HG03460 (cell line): ENCODE results near the gene TSC22D2.

Experiments
- ATAC-seq: cut with Tn5 transposase; IDR thresholded peaks from one replicate; pipeline ENCODE4 v1.9.1; 2021; ENCODE audit not compliant: unreplicated experiment

TSC22D2 gene

GRCh38 chr3:150384296-150385212 lies 23.5 kb upstream of the TSC22D2 start:
- ATAC-seq, result peak; percentile 99

DNA sequence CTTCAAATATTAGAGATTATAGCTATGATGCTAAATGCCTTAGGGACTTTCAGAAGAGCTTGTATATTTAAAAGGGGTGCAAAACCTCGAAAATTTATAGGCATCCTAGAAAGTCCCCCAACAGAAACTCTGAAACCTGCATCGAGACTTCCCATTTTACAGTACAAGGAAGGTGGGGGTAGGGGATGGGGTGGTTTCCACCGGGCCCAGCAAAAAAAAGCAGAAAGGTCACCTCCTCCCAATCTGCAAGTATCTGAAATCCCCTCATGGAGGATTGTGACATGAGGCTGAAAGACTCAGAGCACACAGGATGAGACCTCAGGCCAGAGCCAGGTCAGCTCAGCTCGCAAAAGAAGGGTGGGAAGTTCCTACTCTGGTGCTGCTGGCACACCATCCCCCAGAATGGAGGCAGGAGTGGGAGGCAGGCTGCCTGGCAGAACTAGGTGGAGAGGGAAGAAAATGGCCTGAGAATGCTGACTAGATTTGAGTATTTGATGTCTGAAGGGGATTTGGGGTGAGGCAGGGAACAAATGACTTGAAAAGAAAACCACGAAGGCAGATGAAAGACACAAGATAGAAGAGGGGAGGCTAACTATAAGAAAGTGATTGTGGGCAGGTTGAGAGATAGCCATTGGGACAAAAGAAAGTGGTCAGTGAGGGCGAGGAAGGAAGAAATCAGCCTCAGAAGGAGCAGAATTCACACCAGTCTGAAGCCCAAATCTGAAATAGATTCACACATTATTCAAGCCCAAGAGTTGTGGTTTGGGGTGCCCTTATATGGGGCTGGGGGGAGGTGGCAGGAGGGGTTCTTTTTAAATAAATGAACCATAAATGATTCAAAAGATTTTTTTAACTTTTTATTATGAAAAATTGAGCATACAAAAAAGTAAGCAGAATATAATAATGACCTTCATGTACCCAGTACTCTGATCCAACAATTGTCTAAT lies 22.5 kb upstream of the TSC22D2 start:
- ATAC-seq, result peak; percentile 35

GRCh38 chr3:150388498-150389418 lies 19.3 kb upstream of the TSC22D2 start:
- no peak for ATAC-seq

DNA sequence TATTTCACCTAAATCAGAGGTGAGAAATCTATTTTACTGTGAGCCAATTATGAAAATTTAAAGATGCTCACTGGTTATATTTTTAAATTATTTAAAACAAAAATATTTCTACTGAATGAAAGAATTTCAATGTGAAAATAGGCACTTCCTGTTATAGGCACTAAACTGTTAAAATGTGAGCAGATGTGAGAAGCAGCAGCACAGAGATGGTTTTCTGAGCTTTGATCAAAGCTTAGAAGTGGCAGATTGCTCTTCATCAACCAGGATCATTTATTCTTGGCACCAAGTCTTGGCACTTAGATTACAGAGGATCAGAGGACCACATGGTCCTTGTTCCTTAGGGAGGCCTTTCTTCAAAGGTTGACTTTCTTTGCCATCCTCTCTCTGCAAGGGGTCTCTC lies 18.0 kb upstream of the TSC22D2 start:
- no peak for ATAC-seq

DNA sequence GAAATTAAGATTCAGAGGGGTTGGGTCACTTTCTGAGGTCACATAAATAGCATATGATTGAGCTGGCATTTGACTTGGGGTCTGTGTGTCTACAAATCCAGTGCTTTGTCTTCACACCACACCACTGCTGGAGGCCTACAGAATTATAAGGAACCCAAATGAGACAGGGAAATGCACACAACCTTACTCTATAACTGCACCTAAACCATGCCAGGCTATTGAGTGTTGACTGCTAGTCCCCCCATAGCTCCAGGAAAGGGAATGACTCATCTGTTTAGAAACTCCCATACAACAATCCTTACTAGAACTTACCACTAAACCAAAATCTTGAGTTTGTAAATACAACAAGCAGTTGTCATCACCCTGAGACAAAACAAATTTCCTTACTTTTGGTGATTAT lies 16.9 kb upstream of the TSC22D2 start:
- no peak for ATAC-seq

GRCh38 chr3:150393745-150394144 lies 14.4 kb upstream of the TSC22D2 start:
- no peak for ATAC-seq

DNA sequence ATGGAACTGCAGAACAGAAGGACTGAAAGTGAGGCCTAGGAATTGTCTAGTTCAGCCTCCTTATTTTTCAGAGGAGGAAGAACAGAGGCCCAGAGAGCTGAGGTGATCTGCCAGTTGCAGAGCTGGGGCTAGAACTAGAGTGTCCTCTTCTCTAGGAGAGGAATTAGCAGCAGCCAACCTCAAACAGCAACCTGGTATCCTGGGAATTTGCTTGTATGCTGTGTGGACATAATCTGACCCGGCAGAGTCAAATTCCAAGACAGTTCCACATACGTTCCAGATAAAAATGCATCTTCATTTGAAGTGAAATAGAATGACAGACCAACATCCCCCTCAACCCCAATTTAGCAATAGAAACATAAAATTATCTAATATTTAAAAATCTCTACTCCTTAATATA lies 13.5 kb upstream of the TSC22D2 start:
- no peak for ATAC-seq

- no peak for ATAC-seq
Observed at GRCh38 chr3:150396491-150396890, 11.6 kb upstream of the TSC22D2 start.

DNA sequence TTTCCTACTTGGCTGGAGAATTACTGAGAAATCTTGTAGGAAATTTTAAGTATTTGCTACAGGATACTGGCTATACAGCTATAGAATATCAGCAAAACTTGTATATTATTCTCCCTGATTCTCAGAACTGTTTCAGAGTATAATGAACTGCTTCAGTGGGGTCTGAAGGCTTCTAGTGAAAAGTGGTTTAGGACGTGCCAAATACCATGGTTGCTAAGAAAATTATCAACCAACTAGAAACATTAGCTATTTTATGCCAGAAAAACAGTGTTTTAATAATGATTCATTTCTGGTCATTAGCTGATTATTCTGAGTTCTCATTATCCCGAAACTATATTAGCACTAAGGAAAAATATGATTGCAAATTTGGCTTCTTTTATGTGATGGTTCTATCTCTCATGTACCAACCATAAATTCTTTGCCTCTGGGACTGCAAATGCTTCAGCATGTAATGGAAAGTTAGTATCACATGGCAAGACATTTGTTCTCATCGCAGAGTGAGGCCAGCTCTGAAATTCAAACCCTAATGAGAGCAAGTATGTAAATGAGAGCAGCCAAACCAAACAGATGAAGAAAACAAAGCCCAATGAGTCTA lies 11.0 kb upstream of the TSC22D2 start:
- ATAC-seq, result no peak

- no peak for ATAC-seq
Observed at GRCh38 chr3:150399060-150399459, 9.0 kb upstream of the TSC22D2 start.

GRCh38 chr3:150401285-150401684 lies 6.8 kb upstream of the TSC22D2 start:
- ATAC-seq, result no peak

DNA sequence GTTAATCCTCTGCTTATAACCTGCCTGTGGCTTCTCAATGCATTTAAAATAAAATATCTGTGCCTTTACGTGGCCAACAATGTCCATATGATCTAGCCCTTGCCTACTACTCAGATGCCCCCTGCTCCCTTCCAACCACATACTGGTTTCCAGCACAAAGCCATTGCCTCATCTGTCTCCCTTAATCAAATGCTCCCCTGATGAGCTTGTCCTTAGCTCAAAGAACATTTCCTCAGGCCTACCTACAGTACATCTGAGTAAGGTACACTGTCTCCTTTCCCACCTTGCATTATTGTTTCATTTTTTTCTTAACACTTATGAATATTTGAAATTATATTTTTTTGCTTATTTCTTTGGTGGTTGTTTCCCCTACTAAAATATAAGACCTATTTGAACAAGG lies 5.9 kb upstream of the TSC22D2 start:
- no peak for ATAC-seq

- ATAC-seq, result no peak
Observed at GRCh38 chr3:150404023-150404422, 4.1 kb upstream of the TSC22D2 start.

DNA sequence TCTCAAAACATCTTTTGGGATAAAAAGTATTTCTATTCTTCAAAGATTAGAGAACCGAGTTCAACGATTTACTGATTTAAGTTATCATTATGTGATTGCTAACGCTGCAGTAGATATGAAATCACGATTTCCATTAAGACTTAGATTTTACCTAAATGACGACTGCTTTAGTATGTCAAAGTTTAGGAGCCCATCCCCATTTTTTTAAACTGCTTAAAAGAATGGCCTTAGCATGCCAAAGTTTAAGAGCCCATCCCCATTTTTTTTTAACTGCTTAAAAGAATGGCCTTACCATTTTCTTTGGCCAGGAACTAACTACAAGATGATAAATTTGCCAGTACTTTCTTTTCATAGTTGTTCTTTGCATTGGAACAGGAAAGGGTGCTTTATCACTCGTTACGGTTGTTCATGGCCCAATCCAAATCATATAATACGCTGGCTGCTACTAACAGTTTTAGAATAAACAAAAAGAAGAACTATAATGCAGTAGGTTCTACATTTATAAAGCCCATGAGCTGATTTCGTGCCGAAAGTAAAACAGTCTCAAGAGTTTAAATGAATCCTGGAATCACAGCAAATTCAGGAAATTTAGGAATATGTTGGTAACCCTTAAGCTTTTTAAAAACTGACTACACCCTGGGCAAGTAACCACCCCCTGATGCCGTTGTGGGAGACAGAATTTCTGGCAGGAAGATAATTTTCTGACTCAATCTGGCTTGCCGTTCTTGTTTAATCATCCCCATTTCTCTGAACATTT lies 869 bp upstream of the TSC22D2 start:
- no peak for ATAC-seq

- peak; percentile 4 for ATAC-seq
Observed at GRCh38 chr3:150407808-150408220, 284 bp upstream of the TSC22D2 start.

DNA sequence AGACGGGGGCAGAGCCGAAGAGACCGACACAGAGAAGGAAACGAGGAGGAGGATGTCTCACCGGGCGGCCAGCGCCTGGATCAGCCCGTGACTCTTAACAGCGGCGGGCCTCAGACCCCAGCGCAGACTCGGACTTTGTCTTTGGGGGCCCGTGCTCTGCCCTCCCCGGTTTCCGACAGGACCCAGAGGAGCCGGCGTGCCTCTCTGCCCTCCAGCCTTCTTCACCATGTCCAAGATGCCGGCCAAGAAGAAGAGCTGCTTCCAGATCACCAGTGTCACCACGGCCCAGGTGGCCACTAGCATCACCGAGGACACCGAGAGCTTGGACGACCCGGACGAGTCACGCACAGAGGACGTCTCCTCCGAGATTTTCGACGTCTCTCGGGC lies 1.0 kb downstream of the TSC22D2 start:
- ATAC-seq, result no peak

DNA sequence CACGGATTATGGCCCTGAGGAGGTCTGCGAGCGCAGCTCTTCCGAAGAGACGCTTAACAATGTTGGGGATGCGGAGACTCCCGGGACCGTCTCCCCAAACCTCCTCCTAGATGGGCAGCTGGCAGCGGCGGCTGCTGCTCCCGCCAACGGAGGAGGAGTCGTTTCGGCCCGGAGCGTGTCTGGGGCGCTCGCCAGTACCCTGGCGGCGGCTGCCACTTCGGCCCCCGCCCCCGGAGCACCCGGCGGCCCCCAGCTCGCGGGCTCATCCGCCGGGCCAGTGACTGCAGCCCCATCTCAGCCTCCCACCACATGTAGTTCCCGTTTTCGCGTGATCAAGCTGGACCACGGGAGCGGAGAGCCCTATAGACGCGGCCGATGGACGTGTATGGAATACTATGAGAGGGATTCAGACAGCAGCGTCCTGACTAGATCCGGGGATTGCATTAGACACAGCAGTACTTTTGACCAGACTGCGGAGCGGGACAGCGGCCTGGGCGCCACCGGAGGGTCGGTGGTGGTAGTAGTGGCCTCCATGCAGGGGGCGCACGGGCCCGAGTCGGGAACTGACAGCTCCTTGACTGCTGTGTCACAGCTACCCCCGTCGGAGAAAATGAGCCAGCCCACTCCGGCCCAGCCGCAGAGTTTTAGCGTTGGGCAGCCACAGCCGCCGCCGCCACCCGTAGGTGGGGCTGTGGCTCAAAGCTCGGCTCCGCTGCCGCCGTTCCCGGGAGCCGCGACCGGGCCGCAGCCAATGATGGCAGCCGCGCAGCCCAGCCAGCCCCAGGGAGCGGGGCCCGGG lies 1.6 kb downstream of the TSC22D2 start:
- peak; percentile 35 for ATAC-seq

- peak; percentile 0 for ATAC-seq
Observed at GRCh38 chr3:150410311-150411105, 2.4 kb downstream of the TSC22D2 start.
